Omental fat pad (tissue), 4 donors: ENCODE data around the gene PHRF1. TPM values are rescaled to one million over a fixed set of nuclear protein-coding genes. Genes with fewer than 3 reads are reported as not detected.

ENCODE experiments used
- ATAC-seq: fragments of 150-250 bp; one replicate; pipeline ENCODE4 v1.9.1; 2016; ENCODE audit warnings: mild to moderate bottlenecking, moderate library complexity; ENCODE audit not compliant: low FRiP score
- DNase-seq: peaks from one replicate; pipeline ENCODE4 v3.0.0-alpha.2; 2019; ENCODE audit warnings: low spot score
- total RNA-seq, 4 donors: library from RNA; depleted of rRNA; stranded (reverse); fragments of >200 nt; gene quantifications; one replicate each; pipeline ENCODE4 v1.1.0, GENCODE V29; 2016
- TF ChIP-seq, protein P1 (sequence below), 3 donors: fragments of 450-650 bp; IDR thresholded peaks; one replicate each; pipeline ENCODE4 v1.5.1; 2016 to 2017; ENCODE audit warnings: antibody characterized with exemption in 3 of 3, mild to moderate bottlenecking in 3 of 3, moderate library complexity in 2 of 3

The PHRF1 gene
- total RNA-seq, 4 donors from 2014 or later: 14.7 to 34.9 (median 22.4) TPM

GRCh38 chr11:623999-624704, 47.9 kb downstream of the PHRF1 start:
- TF ChIP-seq, protein P1, sequence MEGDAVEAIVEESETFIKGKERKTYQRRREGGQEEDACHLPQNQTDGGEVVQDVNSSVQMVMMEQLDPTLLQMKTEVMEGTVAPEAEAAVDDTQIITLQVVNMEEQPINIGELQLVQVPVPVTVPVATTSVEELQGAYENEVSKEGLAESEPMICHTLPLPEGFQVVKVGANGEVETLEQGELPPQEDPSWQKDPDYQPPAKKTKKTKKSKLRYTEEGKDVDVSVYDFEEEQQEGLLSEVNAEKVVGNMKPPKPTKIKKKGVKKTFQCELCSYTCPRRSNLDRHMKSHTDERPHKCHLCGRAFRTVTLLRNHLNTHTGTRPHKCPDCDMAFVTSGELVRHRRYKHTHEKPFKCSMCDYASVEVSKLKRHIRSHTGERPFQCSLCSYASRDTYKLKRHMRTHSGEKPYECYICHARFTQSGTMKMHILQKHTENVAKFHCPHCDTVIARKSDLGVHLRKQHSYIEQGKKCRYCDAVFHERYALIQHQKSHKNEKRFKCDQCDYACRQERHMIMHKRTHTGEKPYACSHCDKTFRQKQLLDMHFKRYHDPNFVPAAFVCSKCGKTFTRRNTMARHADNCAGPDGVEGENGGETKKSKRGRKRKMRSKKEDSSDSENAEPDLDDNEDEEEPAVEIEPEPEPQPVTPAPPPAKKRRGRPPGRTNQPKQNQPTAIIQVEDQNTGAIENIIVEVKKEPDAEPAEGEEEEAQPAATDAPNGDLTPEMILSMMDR (IDR thresholded peaks at IDR 0.05): no peak
- no peak for ATAC-seq

GRCh38 chr11:624705-625635, 48.7 kb downstream of the PHRF1 start, which contains the start of gene CDHR5:
CDHR5 (minus strand) TSS chr11:624955; CDS start chr11:624902, 53 bp downstream.
- no peak for ATAC-seq

More at GRCh38 chr11:623999-624704, 47.9 kb downstream of the PHRF1 start:
- DNase-seq: no peak

DNA sequence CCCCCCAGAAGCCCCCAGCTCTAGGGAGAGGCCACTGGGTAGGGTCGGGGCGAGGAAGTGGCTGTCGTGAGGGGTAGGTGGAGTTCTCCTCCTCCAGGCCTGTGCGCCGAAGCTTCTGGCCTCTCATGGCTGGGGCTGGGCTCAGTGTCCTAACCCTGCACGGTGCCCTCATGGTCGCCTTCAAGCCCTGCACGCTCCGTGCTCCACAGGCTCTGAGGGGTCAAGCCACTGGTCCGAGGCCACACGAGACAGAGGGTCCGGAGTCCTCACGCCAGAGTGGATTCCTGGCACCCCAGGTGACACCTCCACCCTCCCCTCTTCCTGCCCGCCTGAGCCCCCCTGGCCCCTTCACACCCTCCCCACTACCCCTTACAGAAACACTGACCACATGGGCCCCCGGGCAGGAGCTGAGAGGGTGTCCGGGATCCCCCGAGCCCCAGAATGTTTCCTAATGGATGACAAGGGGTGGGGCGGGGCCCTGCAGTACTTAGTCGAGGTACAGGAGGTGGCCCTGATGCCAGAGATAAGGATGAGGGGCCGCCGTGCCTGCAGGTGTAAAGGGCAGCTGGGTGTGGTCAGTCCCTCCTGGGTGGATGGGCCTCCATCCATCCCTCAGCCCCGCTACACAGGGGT, 49.5 kb downstream of the PHRF1 start:
- DNase-seq (no peak), ATAC-seq (no peak)
- TF ChIP-seq, protein P1 (IDR thresholded peaks at IDR 0.05): no peak

More at GRCh38 chr11:624705-625635, 48.7 kb downstream of the PHRF1 start, which contains the start of gene CDHR5:
- TF ChIP-seq, protein P1 (IDR thresholded peaks at IDR 0.05): no peak
- no peak for DNase-seq

DNA sequence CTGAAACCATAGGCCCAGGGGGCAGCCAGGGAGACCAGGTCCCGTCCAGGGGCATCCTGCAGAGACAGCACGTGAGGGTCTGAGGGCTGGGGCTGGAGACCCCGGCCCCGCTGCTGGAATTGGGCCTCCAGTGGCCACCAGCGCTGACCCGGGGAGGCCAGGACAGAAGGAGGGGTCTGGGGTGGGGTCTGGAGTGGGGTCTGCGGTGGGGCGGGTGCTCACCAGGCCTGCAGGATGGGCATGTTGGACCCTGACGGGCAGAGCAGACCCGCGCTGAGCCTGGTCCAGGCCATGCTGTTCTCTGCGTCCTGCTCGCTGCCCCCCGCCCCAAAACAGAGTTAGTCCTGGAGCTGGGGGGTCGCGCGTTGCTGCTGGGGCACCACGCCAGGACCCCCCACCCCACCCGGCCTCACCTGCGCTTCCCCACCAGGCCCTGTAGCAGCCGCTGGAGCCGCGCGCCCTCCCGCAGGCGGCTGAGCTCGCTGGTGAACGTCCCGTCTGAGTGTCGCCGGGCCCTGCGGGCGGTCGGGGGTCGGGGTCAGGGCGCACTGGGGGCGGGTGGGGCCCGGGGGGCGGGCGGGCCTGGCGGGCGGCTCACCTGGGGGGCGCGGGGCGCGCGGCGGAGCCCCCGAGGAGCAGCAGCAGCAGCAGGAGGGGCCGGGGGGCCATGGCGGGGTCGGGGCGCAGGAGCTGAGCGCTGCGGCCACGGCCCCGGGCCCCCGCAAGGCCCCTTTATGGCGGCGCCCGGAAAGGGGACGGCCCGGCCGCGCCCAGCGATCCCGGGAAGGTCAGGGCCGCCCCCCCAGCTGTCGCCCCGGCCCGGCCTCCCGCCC, 50.4 kb downstream of the PHRF1 start, which contains the start of gene SCT:
TSS of gene SCT (minus strand) at position 707 of the 833 bp plus-strand sequence. CDS start at position 669, 38 bp downstream.
- no peak for ATAC-seq
- DNase-seq: no peak
- TF ChIP-seq, protein P1 (IDR thresholded peaks at IDR 0.05): no peak

- DNase-seq (no peak), ATAC-seq (no peak)
- TF ChIP-seq, protein P1 (IDR thresholded peaks at IDR 0.05): no peak
Observed at GRCh38 chr11:627308-627576, 51.0 kb downstream of the PHRF1 start.

DNA sequence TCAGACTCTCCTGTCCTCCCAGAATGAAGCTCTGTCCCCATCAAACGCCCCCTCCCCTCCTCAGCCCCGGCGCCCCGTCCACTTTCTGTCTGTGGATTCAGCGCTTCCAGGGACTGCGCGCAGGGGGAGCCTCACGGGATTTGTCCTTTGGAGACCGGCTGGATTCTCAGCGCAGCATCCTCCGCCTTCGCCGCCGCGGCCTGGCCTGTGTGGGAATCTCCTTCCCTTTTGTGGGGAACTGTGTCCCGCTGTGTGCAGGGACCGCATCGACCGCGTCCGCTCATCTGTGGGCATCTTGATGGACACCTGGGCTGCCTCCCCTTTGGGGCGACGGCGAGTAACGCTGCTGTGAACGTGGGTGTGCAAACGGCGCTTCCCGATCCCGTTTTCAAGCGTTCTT, 51.8 kb downstream of the PHRF1 start:
- DNase-seq (no peak), ATAC-seq (no peak)
- TF ChIP-seq, protein P1 (IDR thresholded peaks at IDR 0.05): no peak
